IMR-90 (cell line): ENCODE measurements around the gene STAT3. TPM values are rescaled to one million over a fixed set of nuclear protein-coding genes. Genes with fewer than 3 reads are reported as not detected.

Source experiments
- ATAC-seq: fragments of 200-7000 bp; cut with Tn5 transposase; 2 replicates; pipeline ENCODE4 v1.9.1; 2020; ENCODE audit warnings: low read depth, mild to moderate bottlenecking, moderate library complexity
- BruUV-seq: library from RNA; stranded (reverse); fragments of 400-500 nt; replicated peaks from 2 replicates; lab custom pipeline; 2021; lab: Mats Ljungman, UMichigan
- CTCF ChIA-PET: fragments of 300-600 bp; formaldehyde crosslinking; extraction: SDS; loops from one replicate; lab custom pipeline; 2021; ENCODE audit warnings: antibody characterized with exemption; lab: Yijun Ruan, JAX
- POLR2A ChIA-PET: fragments of 300-600 bp; sonication (Branson Sonifier 250); formaldehyde crosslinking; loops from one replicate; lab custom pipeline; 2022; ENCODE audit warnings: antibody characterized with exemption; ENCODE audit not compliant: unreplicated experiment; lab: Charles Lee
- DNase-seq: peaks from one replicate; pipeline ENCODE4 v3.0.0; 2013
- H2AFZ ChIP-seq: replicated peaks from 2 replicates; pipeline ENCODE3; 2013; ENCODE audit warnings: low read length, mild to moderate bottlenecking; ENCODE audit not compliant: poor library complexity
- H2AK5ac ChIP-seq: 2 replicates; pipeline ENCODE4 v1.6.1; 2013; ENCODE audit warnings: low read depth, low read length, inconsistent platforms
- H2AK9ac ChIP-seq: replicated peaks from 2 replicates; pipeline ENCODE3; 2013; ENCODE audit warnings: mild to moderate bottlenecking, low read depth, low read length, moderate library complexity; ENCODE audit not compliant: poor library complexity
- H2BK120ac ChIP-seq: 2 replicates; pipeline ENCODE4 v1.6.1; 2013; ENCODE audit warnings: low read depth, low read length, inconsistent platforms
- H2BK15ac ChIP-seq: 3 replicates; pipeline ENCODE4 v1.6.1; 2013; ENCODE audit warnings: low read depth, low read length, inconsistent platforms
- H2BK20ac ChIP-seq: 2 replicates; pipeline ENCODE4 v1.6.1; 2013; ENCODE audit warnings: low read depth, mild to moderate bottlenecking, inconsistent platforms, low read length, moderate library complexity
- H2BK5ac ChIP-seq: 2 replicates; pipeline ENCODE4 v1.6.1; 2013; ENCODE audit warnings: mild to moderate bottlenecking, low read depth, low read length, inconsistent platforms; ENCODE audit not compliant: poor library complexity, severe bottlenecking
- H3K14ac ChIP-seq: replicated peaks from 2 replicates; pipeline ENCODE4 v1.6.1; 2013; ENCODE audit warnings: low read depth, low read length, inconsistent platforms
- H3K18ac ChIP-seq: 2 replicates; pipeline ENCODE4 v1.6.1; 2013; ENCODE audit warnings: low read depth, low read length, control low read depth
- H3K23ac ChIP-seq: 2 replicates; pipeline ENCODE4 v1.6.1; 2013; ENCODE audit warnings: low read depth, low read length, inconsistent platforms
- H3K27ac ChIP-seq: 2 replicates; pipeline ENCODE4 v1.5.1; 2013; ENCODE audit warnings: mild to moderate bottlenecking, control low read depth, low read length; ENCODE audit not compliant: insufficient read depth
- H3K27me3 ChIP-seq: 2 replicates; pipeline ENCODE4 v1.6.1; 2013; ENCODE audit warnings: low read length; ENCODE audit not compliant: control insufficient read depth, insufficient read depth
- H3K36me3 ChIP-seq: 2 replicates; pipeline ENCODE4 v1.6.1; 2013; ENCODE audit warnings: low read length, mixed read lengths; ENCODE audit not compliant: control insufficient read depth, insufficient read depth
- H3K4ac ChIP-seq: 2 replicates; pipeline ENCODE4 v1.6.1; 2013; ENCODE audit warnings: low read depth, low read length, inconsistent platforms
- H3K4me1 ChIP-seq: 2 replicates; pipeline ENCODE4 v1.6.1; 2013; ENCODE audit warnings: low read length, mixed read lengths; ENCODE audit not compliant: control insufficient read depth, insufficient read depth
- H3K4me2 ChIP-seq: 2 replicates; pipeline ENCODE4 v1.6.1; 2013; ENCODE audit warnings: low read depth, mild to moderate bottlenecking, control low read depth, low read length, moderate library complexity
- H3K4me3 ChIP-seq: 2 replicates; pipeline ENCODE4 v1.5.1; 2013; ENCODE audit warnings: low read depth, mild to moderate bottlenecking, control low read depth, low read length, moderate library complexity; ENCODE audit not compliant: insufficient read depth
- H3K56ac ChIP-seq: 2 replicates; pipeline ENCODE4 v1.6.1; 2013; ENCODE audit warnings: low read length, inconsistent platforms; ENCODE audit not compliant: insufficient read depth; ENCODE audit errors: extremely low read depth
- H3K79me1 ChIP-seq, 2 experiments: 2 replicates each; pipeline ENCODE4 v1.6.1; 2013; ENCODE audit warnings: low read length in 2 of 2, inconsistent platforms in 1 of 2, low read depth in 1 of 2
- H3K9ac ChIP-seq: 2 replicates; pipeline ENCODE4 v1.6.1; 2013; ENCODE audit warnings: low read depth, low read length, control low read depth
- H3K9me1 ChIP-seq: 2 replicates; pipeline ENCODE4 v1.6.1; 2013; ENCODE audit warnings: low read length, inconsistent platforms; ENCODE audit not compliant: insufficient read depth
- H3K9me3 ChIP-seq: 2 replicates; pipeline ENCODE4 v1.6.1; 2013; ENCODE audit warnings: low read length; ENCODE audit not compliant: control insufficient read depth, insufficient read depth
- H4K20me1 ChIP-seq: 2 replicates; pipeline ENCODE4 v1.6.1; 2013; ENCODE audit warnings: low read length, inconsistent platforms; ENCODE audit not compliant: insufficient read depth
- H4K5ac ChIP-seq: 2 replicates; pipeline ENCODE4 v1.6.1; 2013; ENCODE audit warnings: mild to moderate bottlenecking, low read depth, low read length, control low read depth
- H4K8ac ChIP-seq, 2 experiments: 2 replicates each; pipeline ENCODE4 v1.6.1; 2013; ENCODE audit warnings: low read depth in 2 of 2, low read length in 2 of 2, control low read depth in 1 of 2, inconsistent platforms in 1 of 2
- H4K91ac ChIP-seq: 2 replicates; pipeline ENCODE4 v1.6.1; 2013; ENCODE audit warnings: low read depth, low read length, inconsistent platforms; ENCODE audit not compliant: insufficient read depth
- CEBPB ChIP-seq: IDR thresholded peaks from 2 replicates; pipeline ENCODE4 v1.6.1; 2012; ENCODE audit warnings: low read depth, low read length, improper control_type of control experiment
- CTCF ChIP-seq: conservative IDR thresholded peaks from 2 replicates; pipeline ENCODE4 v1.5.1; 2012; ENCODE audit warnings: mild to moderate bottlenecking, low read depth, low read length, improper control_type of control experiment
- ELK1 ChIP-seq: fragments of 150-350 bp; IDR thresholded peaks from 2 replicates; pipeline ENCODE4 v1.6.1; 2016; ENCODE audit warnings: low read depth, mild to moderate bottlenecking, low read length, moderate library complexity, borderline replicate concordance
- FOS ChIP-seq: fragments of 150-350 bp; IDR thresholded peaks from 2 replicates; pipeline ENCODE4 v1.6.1; 2016; ENCODE audit warnings: low read depth, low read length
- MAZ ChIP-seq: IDR thresholded peaks from 2 replicates; pipeline ENCODE4 v1.6.1; 2012; ENCODE audit warnings: low read depth, mild to moderate bottlenecking, low read length, improper control_type of control experiment, moderate library complexity, borderline replicate concordance
- MXI1 ChIP-seq: IDR thresholded peaks from 2 replicates; pipeline ENCODE4 v1.6.1; 2012; ENCODE audit warnings: low read depth, mild to moderate bottlenecking, low read length, moderate library complexity, borderline replicate concordance
- POLR2A ChIP-seq: IDR thresholded peaks from 2 replicates; pipeline ENCODE4 v1.6.1; 2012; ENCODE audit warnings: mild to moderate bottlenecking, low read depth, low read length
- RCOR1 ChIP-seq: IDR thresholded peaks from 2 replicates; pipeline ENCODE4 v1.6.1; 2012; ENCODE audit warnings: mild to moderate bottlenecking, low read length, improper control_type of control experiment; ENCODE audit not compliant: insufficient replicate concordance
- SMC3 ChIP-seq: fragments of 150-350 bp; IDR thresholded peaks from 2 replicates; pipeline ENCODE4 v1.6.1; 2016; ENCODE audit warnings: low read depth, mild to moderate bottlenecking, antibody characterized with exemption, low read length, moderate library complexity
- USF2 ChIP-seq: fragments of 150-350 bp; IDR thresholded peaks from 2 replicates; pipeline ENCODE4 v1.6.1; 2017; ENCODE audit warnings: mild to moderate bottlenecking, antibody characterized with exemption, low read length, low read depth
- WGBS, 2 experiments: methylation state at CpG; one replicate each; pipeline versions ENCODE4 v1.1.5 to v1.1.7; 2013; ENCODE audit warnings: missing lambda C conversion rate in 2 of 2; ENCODE audit not compliant: insufficient read length in 1 of 2; ENCODE audit errors: extremely low coverage in 2 of 2; 5-methylcytosine and 5-hydroxymethylcytosine counted together
- dilution Hi-C: fragments of 300-500 bp; cut with HindIII; formaldehyde crosslinking; loops from one replicate; pipeline ENCODE4 v1.14.3; 2018; ENCODE audit warnings: low sequenced_read_pairs; ENCODE audit not compliant: unreplicated experiment
- in situ Hi-C: fragments of 300-500 bp; cut with MboI; formaldehyde crosslinking; loops from 3 replicates; pipeline ENCODE4 v1.14.3; 2019; ENCODE audit warnings: low sequenced_read_pairs, inconsistent platforms, mixed read lengths
- intact Hi-C: fragments of 100-400 bp; cut with micrococcal nuclease; formaldehyde crosslinking; loops from 2 replicates; pipeline ENCODE4 v1.10.0; 2022
- polyA plus RNA-seq, 3 experiments: library from polyadenylated mRNA; depleted of rRNA; stranded (reverse); fragments of >200 nt; gene quantifications; 2 replicates each; pipeline ENCODE4 v1.2.3, GENCODE V29; 2012; ENCODE audit warnings: low replicate concordance in 1 of 3
- total RNA-seq: library from RNA; depleted of rRNA; stranded (reverse); fragments of >200 nt; gene quantifications from 2 replicates; pipeline ENCODE4 v1.2.3, GENCODE V29; 2012

The STAT3 gene
- total and polyA plus RNA-seq, 2 of the 4 experiments (the other 2 are of a cell fraction), result 47.2 to 66.3 TPM

- no peak overlapping the region for H3K4ac ChIP-seq
- H3K4me3 ChIP-seq, result no peak overlapping the region
- H4K8ac ChIP-seq, result no peak overlapping the region
- ChIA-PET CTCF (no interaction called here), POLR2A (no interaction called here)
- H2AFZ ChIP-seq, result no peak overlapping the region
- DNase-seq (no peak), ATAC-seq (no peak)
- H3K4me1 ChIP-seq, result peaks cover 4% of the 10 kb centered on the region; the same call in 1 of the 2 replicates
- in situ Hi-C loops, result no loop called here
- H3K27ac ChIP-seq, result no peak overlapping the region
- H3K56ac ChIP-seq, result no peak overlapping the region
- H3K9me1 ChIP-seq, result peaks cover 6% of the 10 kb centered on the region; the same call in 1 of the 2 replicates
- H4K20me1 ChIP-seq, result peaks cover 90% of the 10 kb centered on the region
- no peak overlapping the region for H3K4me2 ChIP-seq
- H2BK20ac ChIP-seq, result no peak overlapping the region
- H3K14ac ChIP-seq, result no peak overlapping the region
- H2AK5ac ChIP-seq, result no peak overlapping the region
- WGBS, 2 experiments, result no CpG with 5 or more reads among the region's 3 CpGs
- peak overlapping the region; percentile 81 for H3K23ac ChIP-seq
- no peak overlapping the region for H3K9ac ChIP-seq
- no peak overlapping the region for H4K5ac ChIP-seq
- no peak overlapping the region for H2BK15ac ChIP-seq
- no peak for TF ChIP-seq CEBPB
- TF ChIP-seq RCOR1, result no peak
- no peak for TF ChIP-seq MAZ
- no peak for TF ChIP-seq ELK1
- TF ChIP-seq FOS, result no peak
- TF ChIP-seq USF2, result no peak
- no peak for TF ChIP-seq CTCF
- no peak for TF ChIP-seq POLR2A
- no peak for TF ChIP-seq SMC3
- no peak for TF ChIP-seq MXI1
- no peaks in the 10 kb centered on the region for H3K27me3 ChIP-seq
- BruUV-seq, result no TSS peak
- H3K36me3 ChIP-seq, result peaks cover 4% of the 10 kb centered on the region
- H4K91ac ChIP-seq, result no peak overlapping the region
- no peak overlapping the region for H3K18ac ChIP-seq
- H2BK120ac ChIP-seq, result no peak overlapping the region
- dilution Hi-C loops, result no loop called here
- intact Hi-C loops, result no loop called here
- no peaks in the 10 kb centered on the region for H3K9me3 ChIP-seq
- H2AK9ac ChIP-seq, result no peak overlapping the region
- peaks cover 3 to 82% of the 10 kb centered on the region in 2 experiments; a peak in 3 of 4 replicates for H3K79me1 ChIP-seq
- H2BK5ac ChIP-seq, result no peak overlapping the region
These were observed 7.3 kb downstream of the STAT3 start for GRCh38 chr17:42380935-42381334.
